HG02610 (cell line): Measurements from ENCODE around the gene ANKRD16.
A peak's percentile ranks its signal among the peaks of the same experiment; 100 is the strongest.
"Not testable (repeated sequence)": the region's sequence is repeated elsewhere in the genome, so short reads cannot be mapped to it uniquely, and the experiment has no call there.

Source experiments
- ATAC-seq: cut with Tn5 transposase; IDR thresholded peaks from one replicate; pipeline ENCODE4 v1.9.1; 2021; ENCODE audit warnings: mild to moderate bottlenecking, moderate library complexity; ENCODE audit not compliant: unreplicated experiment

Gene ANKRD16

GRCh38 chr10:5889624-5890451 is at the start of gene ANKRD16, which contains the start of gene FBH1:
Gene ANKRD16 (minus strand): TSS chr10:5889893. CDS start chr10:5889354, 539 bp downstream.
Gene FBH1 (plus strand): TSS chr10:5890243. CDS start chr10:5890346, 103 bp downstream.
- peak; percentile 86 for ATAC-seq

- ATAC-seq: no peak
These were observed 48.6 kb upstream of the ANKRD16 start for GRCh38 chr10:5938291-5938690.

- ATAC-seq: no peak
These were observed 47.3 kb upstream of the ANKRD16 start for GRCh38 chr10:5937016-5937415.

- ATAC-seq: no peak
These were observed 45.9 kb upstream of the ANKRD16 start for GRCh38 chr10:5935628-5936027.

GRCh38 chr10:5933909-5934546 is 44.3 kb upstream of the ANKRD16 start:
- no peak for ATAC-seq

- ATAC-seq: no peak
These were observed 42.7 kb upstream of the ANKRD16 start for GRCh38 chr10:5932345-5932744.

- no peak for ATAC-seq
These were observed 40.6 kb upstream of the ANKRD16 start for GRCh38 chr10:5930272-5930671.

GRCh38 chr10:5929442-5929841 is 39.7 kb upstream of the ANKRD16 start:
- no peak for ATAC-seq

GRCh38 chr10:5927306-5927705 is 37.6 kb upstream of the ANKRD16 start:
- no peak for ATAC-seq

GRCh38 chr10:5924889-5925288 is 35.2 kb upstream of the ANKRD16 start:
- ATAC-seq: no peak

GRCh38 chr10:5921746-5922145 is 32.1 kb upstream of the ANKRD16 start:
- ATAC-seq: no peak

GRCh38 chr10:5919568-5919967 is 29.9 kb upstream of the ANKRD16 start:
- ATAC-seq: no peak

GRCh38 chr10:5918763-5919162 is 29.1 kb upstream of the ANKRD16 start:
- no peak for ATAC-seq

- no peak for ATAC-seq
These were observed 27.6 kb upstream of the ANKRD16 start for GRCh38 chr10:5917305-5917704.

GRCh38 chr10:5915451-5915850 is 25.8 kb upstream of the ANKRD16 start:
- no peak for ATAC-seq

- ATAC-seq: no peak
These were observed 24.0 kb upstream of the ANKRD16 start for GRCh38 chr10:5913736-5914135.

GRCh38 chr10:5911670-5912069 is 22.0 kb upstream of the ANKRD16 start:
- no peak for ATAC-seq

GRCh38 chr10:5910323-5911100 is 20.8 kb upstream of the ANKRD16 start:
- no peak for ATAC-seq

GRCh38 chr10:5908676-5909075 is 19.0 kb upstream of the ANKRD16 start:
- ATAC-seq: not testable (repeated sequence)

GRCh38 chr10:5906651-5907050 is 17.0 kb upstream of the ANKRD16 start:
- no peak for ATAC-seq

GRCh38 chr10:5905854-5906507 is 16.3 kb upstream of the ANKRD16 start:
- ATAC-seq: no peak
